CD4-positive, alpha-beta T cell treated with Interleukin-21 for 1 hour (primary cell): Measurements from ENCODE around the gene CHODL.

Experiments
- DNase-seq: peaks from one replicate; pipeline ENCODE4 v3.0.0-alpha.2; 2020

Gene CHODL

GRCh38 chr21:18294100-18294499 is 49.5 kb downstream of the CHODL start:
- DNase-seq = no peak

GRCh38 chr21:18298228-18298627 is 53.6 kb downstream of the CHODL start:
- DNase-seq = no peak
